Prostate gland (tissue), 2 donors: ENCODE data around the gene TMPRSS7.

Experiments used
- CTCF ChIP-seq, 4 experiments: fragments of 200-600 bp in 2 of 4; fragments of 450-650 bp in 2 of 4; sonication (generic) in 2 of 4; IDR thresholded peaks; 1 replicate in 3 of 4; 2 replicates in 1 of 4; pipeline ENCODE4 v1.5.1; 2016 to 2019; ENCODE audit warnings: antibody characterized with exemption in 4 of 4, mild to moderate bottlenecking in 2 of 4, moderate library complexity in 2 of 4
- POLR2A ChIP-seq: fragments of 450-650 bp; IDR thresholded peaks from one replicate; pipeline ENCODE4 v1.6.1; 2016; ENCODE audit warnings: antibody characterized with exemption, mild to moderate bottlenecking
- POLR2AphosphoS5 ChIP-seq: sonication (generic); formaldehyde crosslinking; IDR thresholded peaks from one replicate; pipeline ENCODE4 v1.6.1; 2017; ENCODE audit warnings: antibody characterized with exemption

GRCh38 chr3:112056451-112056929 is 22.0 kb downstream of the TMPRSS7 start:
- no peak for TF ChIP-seq CTCF (IDR thresholded peaks at IDR 0.05)
- no peak for TF ChIP-seq POLR2AphosphoS5
- no peak for TF ChIP-seq POLR2A
